DOHH2 (cell line): ENCODE results near the gene FAM135A.

Source experiments
- CTCF ChIP-seq: fragments of 200-600 bp; sonication (generic); IDR thresholded peaks from one replicate; pipeline ENCODE4 v1.5.1; 2014; ENCODE audit warnings: antibody characterized with exemption, mild to moderate bottlenecking, low read depth, low read length; ENCODE audit not compliant: poor library complexity, severe bottlenecking
- EZH2phosphoT487 ChIP-seq: fragments of 200-600 bp; sonication (generic); IDR thresholded peaks from 2 replicates; pipeline ENCODE4 v1.6.1; 2017; ENCODE audit warnings: borderline replicate concordance, mild to moderate bottlenecking, antibody characterized with exemption, low read length, moderate library complexity, mixed read lengths

GRCh38 chr6:70586114-70586513 is 172.8 kb downstream of the FAM135A start:
- TF ChIP-seq CTCF (no peak), EZH2phosphoT487 (no peak)
